ENCODE results near the gene ACY1.
"Not testable (repeated sequence)": the region's sequence is repeated elsewhere in the genome, so short reads cannot be mapped to it uniquely, and the experiment has no call there.

Gene ACY1

DNA sequence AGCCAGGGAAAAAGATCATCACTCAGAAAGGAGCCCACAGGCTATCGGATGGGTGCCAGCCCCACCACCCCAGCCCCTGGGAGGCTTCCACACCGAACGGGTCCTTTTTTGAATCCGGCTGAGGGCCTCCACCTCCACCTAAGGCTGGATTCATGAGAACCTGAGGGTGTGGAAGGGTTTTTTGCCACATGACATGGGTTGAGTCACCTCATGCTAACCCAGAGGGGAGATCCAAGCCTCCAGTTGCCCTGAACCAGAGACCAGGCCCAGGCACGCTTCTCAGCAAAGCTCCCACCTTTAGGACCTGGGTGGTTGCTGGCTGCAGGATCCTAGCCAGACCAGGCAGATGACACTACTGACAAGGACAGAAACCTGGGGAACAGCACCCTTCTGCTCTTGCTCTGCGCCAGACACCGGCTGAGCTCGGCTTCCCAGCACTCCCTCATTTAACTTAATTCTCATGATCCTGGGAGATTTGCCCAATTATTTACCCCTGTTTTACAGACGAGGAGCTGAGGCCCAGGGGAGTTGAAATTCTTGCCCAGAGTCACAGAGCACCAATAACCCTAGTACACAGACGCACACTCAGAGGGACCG is 47.5 kb downstream of the ACY1 start:
- DNase-seq, result no peak

DNA sequence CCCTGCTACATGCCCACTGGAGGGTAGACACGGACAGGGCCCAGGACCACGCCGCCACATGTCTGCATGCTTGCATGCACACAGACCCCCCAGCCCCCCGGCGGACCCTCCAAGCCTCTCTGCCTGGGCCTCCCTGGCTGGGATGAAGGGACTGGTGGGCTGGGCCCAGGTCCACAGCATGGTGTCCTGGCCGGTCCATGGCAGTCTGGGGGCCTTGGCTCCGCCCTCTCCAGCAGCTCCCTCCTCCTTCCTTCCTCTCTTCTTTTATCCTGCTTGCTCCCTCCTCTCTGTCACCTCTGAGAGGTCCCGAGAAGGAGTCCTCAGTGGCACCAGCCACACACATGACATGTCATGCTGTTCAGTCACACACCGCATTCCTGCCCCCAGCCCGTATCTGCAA is 48.6 kb downstream of the ACY1 start:
- DNase-seq, result no peak

DNA sequence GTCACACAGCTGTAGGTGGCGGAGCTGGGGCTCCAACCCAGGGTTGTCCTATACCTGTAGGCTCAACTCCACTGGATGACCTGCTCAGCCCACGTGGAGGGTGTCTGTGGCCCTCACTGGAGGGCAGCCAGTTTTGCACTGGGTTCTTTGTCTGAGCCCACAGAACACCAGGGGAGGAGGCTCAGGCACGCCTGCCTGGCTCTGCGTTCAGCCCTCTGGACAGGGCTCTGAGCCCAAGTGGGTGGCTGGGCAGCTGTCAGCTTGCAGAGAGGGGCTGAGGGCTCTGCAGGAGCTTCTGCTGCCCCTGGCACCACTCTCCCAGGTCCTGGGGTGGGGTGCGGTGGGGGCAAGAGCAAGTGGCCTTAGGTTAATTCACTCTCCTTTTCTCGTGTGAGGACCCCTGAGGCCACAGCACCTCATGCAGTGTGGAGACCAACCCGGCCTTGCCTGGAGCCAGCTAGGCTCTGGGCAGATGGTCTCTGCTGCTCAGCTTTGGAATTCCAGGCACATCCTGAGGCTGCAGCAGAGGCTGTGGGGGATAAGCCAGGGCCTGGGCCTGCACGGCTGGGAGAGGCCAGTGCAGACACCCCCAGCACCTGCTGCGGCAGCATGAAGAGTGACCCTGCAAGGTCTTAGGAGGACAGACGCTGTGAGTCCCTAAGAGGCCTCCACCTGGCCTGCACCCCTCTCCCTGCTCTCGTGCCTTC is 49.5 kb downstream of the ACY1 start:
- DNase-seq, result no peak

DNA sequence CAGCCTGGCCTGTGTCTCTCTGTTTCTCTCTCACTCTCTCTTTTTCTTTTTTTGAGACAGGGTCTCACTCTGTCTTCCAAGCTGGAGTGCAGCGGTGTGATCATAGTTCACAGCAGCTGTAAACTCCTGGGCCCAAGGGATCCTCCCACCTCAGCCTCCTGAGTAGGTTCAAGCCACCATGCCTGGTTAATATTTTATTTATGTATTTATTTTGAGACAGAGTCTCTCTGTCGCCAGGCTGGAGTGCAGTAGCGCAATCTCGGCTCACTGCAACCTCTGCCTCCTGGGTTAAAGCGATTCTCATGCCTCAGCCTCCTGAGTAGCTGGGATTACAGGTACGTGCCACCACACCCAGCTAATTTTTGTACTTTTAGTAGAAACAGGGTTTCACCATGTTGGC is 50.4 kb downstream of the ACY1 start:
- not testable (repeated sequence) for DNase-seq

DNA sequence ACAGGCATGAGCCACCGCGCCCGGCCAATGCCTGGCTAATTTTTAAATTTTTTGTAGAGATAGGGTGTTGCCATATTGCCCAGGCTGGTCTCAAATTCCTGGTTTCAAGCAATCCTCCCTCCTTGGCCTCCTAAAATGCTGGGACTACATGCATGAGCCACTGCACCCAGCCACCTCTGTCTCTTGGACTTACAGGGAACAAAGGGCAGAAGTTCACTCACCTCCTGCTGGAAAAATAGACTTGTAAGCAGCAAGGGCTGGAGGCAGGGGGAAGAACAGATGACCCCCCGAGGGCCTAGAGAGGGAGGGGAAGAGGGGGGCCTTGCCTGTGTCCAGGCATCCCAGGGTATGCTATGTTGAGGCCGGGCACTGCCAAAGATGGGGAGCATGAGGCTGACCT is 50.9 kb downstream of the ACY1 start:
- no peak for DNase-seq

DNA sequence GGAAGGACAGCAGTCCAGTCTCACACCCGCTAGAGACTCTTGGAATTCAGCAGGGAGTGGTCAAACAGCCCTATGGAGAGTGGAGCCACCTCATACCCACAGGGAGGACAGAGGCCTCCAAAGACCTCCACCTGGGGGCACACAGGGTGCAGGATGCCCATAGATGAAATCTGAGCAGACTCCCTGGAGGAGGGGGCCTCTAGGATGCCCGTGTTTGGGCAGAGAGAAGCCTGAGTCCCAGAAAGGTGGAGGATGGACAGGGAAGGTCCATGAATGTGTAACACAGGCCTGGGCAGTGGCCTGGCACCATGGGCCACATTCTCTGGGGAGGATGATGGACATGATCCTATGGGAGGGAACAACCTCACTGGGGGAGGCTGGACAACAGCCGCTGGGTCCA is 51.3 kb downstream of the ACY1 start:
- DNase-seq, result no peak

DNA sequence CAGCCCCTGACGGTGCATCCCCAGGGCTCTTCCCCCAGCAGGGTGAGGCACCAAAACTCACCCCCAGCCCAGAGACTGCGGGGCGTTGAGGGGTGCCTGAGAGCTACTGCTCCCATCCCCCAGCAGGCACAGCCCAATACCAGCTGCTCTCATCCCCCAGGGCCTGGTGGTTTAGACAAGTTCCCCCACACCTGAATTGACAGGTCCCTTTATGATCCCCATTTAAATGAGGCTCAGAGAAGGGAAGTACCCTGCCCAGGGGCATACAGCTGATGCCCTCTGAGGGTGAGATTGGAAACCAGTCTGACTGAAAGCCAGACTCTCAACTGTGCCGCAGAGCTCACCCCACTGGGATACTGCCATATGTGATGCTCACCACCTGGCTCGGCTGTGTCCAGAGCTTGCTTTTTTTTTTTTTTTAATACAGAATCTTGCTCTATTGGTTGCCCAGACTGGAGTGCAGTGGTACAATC is 52.9 kb downstream of the ACY1 start:
- DNase-seq, result no peak

DNA sequence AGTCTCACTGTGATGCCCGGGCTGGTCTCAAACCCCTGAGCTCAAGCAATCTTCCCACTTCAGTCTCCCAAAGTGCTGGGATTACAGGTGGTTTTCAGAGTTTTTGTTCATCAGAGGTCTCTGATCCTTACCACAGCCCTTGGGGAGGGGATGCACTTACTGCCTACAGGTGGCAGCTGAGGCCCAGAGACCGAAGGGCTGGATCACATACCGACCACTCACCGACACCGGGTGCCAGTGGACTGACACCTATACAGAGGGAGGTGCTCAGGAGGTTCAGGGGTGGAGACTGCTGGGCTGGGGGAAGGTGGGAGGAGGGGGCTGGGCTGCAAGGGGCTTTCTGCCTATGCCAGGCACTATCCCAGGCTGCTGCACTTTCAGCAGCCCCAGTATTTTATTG is 53.5 kb downstream of the ACY1 start:
- no peak for DNase-seq

DNA sequence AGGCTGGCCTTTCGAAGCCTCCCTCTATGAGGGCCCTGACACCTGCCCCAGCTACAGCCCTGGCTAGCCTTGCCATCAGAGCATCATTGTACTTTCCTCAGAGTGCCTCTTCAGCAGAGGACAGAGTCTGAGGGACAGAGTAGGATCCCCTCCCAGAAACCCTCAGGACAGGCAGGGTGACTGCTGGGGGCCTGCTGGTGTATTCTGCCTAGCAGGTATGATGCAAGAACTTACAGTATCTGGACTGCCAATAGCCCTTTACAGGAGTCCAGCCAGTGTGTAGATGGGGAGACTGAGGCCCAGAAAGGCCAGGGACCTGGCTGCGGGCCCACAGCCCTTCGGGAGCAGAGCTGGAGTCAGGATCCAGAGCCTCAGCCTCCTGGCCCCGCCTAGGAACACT is 54.0 kb downstream of the ACY1 start:
- DNase-seq, result no peak

DNA sequence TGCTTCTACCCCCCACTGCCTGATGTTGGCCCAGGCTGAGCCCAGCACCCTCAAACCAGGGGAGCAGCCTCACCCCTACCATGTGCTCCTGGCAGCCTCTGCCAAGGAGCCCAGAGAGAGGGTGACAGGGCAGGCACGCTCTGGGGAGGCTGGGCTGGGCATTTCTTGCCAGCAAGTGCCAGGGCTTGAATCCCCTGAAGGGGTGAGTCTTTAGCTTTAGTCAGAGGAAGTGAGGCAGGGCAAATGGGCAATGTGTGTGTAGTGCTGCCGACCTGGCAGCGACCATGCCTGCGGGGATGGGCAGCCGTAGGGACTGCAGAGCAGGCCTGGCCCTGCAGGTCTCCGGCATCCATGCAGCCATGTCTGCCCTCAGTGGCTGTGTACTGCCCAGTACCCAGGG is 54.9 kb downstream of the ACY1 start:
- DNase-seq, result no peak

All from stimulated activated CD4-positive, alpha-beta T cell treated with anti-CD3 and anti-CD28 coated beads, Interleukin-4, amount 100 ng/mL, for 24 hours (primary cell).